Glomerular endothelial cell (primary cell): ENCODE measurements around the gene GLRX3. TPM values are rescaled to one million over a fixed set of nuclear protein-coding genes. Genes with fewer than 3 reads are reported as not detected.

Experiments
- DNase-seq: peaks from one replicate; pipeline ENCODE4 v3.0.0-alpha.2; 2011; ENCODE audit warnings: low read depth, low spot score; ENCODE audit errors: extremely low read depth
- total RNA-seq: library from RNA; depleted of rRNA; stranded (reverse); fragments of >200 nt; gene quantifications from 2 replicates; pipeline ENCODE4 v1.2.3, GENCODE V29; 2015

GLRX3 gene
- total RNA-seq, 1 donor from 2014 or later, result 89.3 TPM

DNA sequence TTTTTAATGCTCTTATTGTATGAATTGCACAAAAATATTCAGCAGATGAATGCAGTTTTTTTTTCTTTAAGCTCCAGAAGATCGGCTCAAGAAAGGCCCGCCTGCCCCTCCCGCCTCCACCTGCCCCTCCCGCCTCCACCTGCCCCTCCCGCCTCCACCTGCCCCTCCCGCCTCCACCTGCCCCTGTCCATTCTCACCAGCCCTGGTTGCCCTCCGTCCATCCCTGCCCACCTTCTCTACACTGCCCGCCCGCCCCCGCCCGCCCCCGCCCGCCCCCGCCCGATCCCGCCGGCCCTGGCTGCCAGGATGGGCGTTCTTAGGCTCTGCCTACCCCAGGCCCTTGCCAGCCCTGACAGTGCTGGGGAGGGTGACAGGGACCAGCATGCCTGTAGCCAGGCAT is 67.4 kb downstream of the GLRX3 start:
- DNase-seq, result no peak

GRCh38 chr10:130206216-130206737 is 70.1 kb downstream of the GLRX3 start:
- no peak for DNase-seq

GRCh38 chr10:130207205-130207604 is 71.0 kb downstream of the GLRX3 start:
- DNase-seq, result no peak

DNA sequence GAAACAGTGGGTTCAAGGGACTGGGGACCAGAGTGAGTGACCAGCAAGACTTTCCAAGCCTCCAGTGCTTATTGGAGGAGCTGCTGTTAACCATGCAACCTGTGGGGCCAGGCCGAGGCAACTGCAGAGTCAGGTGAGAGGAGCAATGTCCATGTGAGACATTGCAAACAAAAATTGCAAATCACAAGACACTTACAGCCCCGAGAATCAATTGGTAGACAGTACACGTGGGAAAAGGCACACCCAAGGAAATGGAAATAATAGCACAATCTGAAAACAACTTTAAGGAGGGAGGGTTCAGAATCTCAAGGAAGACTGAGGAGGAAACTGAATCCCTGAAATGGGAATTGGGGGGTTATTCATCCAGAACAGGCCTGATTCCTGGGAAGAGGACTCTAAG is 72.6 kb downstream of the GLRX3 start:
- no peak for DNase-seq

GRCh38 chr10:130212746-130213145 is 76.6 kb downstream of the GLRX3 start:
- DNase-seq, result no peak

DNA sequence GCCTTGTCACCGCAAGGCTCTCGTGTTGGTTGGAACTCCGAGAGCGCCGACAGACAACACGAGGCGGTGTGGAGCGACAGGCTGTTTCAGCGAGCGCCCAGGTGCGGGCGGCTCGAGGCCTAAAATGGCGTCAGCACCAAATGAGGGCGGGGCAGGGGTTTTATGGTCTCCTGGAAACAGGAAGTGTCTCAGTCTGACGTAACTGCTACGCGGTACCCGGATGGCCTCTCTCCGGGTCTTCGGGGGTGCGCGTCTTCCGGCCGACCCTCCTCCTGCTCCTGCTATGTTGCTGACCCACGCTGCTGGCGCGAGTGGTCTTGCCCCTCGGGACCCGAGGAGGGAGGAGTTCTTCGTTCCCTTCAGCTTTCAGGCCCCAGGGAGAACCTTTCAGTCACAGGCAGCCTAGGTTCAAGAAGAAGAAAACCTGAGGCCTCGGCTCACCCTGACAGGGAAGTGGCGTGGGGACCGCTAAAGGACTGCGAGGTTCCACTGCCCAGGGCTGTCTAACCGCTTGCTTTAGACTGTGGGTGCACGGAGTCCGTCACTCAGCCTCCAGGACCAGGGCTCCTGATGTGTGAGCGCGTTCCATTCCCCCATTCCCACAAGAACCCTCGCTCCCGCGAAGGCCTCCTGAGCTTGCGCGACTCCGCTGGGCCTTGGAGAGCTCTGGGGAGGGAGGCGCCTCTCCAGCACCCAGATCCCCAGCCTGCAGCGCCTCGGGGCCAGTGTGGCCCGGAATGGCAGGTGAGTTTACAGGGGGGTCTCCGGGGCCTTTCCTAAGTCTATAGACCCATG is 77.3 kb downstream of the GLRX3 start:
- no peak for DNase-seq

GRCh38 chr10:130214431-130214830 is 78.2 kb downstream of the GLRX3 start:
- no peak for DNase-seq

DNA sequence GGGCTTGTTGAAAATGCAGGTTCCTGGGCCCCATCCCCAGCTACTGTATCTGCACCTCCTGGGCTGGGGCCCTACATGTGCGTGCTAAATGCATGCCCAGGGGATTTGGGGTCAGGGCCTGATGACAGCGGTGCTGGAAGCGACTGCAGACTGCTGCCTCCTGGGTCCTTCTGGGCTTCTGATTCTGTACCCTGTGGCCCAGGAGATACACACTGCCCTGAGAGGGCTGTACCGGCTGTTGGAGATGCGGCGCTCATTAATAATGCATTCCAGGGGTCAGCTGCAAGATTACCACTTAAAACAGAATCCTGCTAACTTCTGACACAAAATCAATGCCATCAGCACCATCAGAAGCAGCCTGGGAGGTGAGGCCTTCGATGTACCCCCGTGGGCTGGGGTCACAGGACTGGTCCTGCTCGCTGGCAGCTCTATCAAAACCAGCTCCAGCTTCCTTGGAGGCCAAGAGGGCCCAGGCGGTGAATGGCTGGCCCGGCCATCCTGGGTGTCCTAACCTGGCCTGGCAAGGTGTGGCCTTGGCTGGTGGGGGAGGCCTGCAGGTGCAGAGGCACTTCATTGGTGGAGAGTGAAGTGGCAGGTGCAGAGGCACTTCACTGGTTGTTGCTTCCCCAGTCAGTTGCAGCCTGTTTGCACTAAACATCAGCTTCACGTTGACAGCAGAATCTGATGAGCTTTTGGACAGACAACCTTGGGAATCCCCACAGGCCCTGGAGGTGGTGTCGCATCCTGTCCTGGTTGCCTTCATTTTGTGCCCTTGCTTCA is 79.2 kb downstream of the GLRX3 start:
- no peak for DNase-seq

DNA sequence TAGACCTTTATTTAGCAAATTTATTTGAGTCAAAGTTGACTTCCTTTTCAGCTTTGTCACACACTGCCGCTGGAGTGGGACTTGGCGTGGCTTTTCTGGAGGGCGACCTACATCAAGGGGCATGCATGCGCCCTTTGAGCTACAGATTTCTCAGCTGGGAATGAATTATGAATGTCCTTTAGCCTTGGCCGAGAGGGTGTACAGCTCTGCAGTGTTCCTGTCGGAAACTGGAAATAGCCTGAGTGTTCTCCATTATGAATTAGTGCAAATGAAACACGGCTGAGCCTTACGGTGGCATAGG is 79.7 kb downstream of the GLRX3 start:
- no peak for DNase-seq

GRCh38 chr10:130218181-130218641 is 82.0 kb downstream of the GLRX3 start:
- DNase-seq, result no peak

GRCh38 chr10:130218936-130219335 is 82.7 kb downstream of the GLRX3 start:
- no peak for DNase-seq

GRCh38 chr10:130220251-130221185 is 84.3 kb downstream of the GLRX3 start:
- no peak for DNase-seq

DNA sequence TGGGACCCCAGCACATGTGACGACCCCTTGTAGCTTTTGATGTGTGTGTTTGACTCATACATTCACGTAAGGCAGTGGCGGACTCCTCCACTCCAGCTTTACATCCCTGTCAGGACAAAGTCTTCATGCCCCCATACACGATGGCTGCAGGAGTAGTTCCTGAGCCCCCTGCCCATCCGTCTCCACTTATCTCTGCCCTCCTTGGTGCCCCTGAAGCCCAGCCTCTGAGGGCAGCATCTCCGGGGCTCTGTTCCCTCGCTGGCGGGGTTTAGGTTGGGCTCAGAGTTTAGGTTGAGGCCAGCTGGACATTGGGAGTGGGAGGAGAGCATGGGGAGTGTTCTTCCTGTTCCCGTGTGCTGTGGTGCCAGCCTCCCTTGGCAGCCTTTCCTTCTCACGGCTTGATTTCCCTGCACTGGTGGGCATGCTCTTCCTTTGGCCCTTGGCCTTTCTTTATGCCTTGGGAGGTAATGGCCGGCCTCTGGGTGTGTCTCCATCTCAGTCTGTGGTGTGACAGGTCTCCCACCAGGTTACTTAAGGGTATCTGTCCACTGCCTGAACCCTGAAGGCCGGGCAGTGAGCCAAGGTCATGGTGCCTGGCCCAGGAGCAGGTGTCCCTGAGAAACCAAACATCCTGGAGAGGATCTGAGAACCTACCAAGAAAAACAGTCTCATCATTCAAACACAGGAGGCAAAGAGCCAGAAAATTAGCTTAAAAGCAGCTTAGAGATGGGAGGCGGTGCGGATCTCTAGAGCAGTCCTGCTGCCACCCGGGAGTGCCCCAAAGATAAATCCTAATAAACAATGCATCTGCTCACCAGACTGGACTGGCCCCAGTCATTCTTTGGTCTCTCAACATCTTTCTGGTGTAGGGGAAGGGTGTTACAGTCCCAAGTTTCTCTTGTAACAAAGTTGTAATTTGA is 85.5 kb downstream of the GLRX3 start:
- no peak for DNase-seq

DNA sequence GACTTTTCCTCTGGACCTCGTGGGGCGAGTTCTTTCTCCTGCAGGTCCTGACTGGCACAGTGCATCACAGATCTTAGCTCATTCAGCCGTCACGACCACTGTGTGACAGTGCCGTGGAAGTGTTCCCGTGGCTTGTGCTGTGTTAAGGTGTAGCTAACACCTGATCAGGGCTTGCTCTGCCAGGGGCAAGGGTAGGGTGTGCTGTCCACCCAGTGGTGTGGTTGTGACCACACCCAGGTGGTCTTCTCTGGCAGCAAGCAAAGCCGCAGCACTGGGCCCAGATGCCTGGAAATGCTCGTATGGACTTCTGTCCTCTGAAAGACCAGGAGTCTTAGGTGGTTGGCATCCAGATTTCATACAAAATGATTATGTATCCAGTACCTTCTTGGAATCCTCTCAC is 86.2 kb downstream of the GLRX3 start:
- DNase-seq, result no peak

GRCh38 chr10:130224228-130224627 is 88.0 kb downstream of the GLRX3 start:
- DNase-seq, result no peak

- no peak for DNase-seq
Observed at GRCh38 chr10:130226012-130226411, 89.8 kb downstream of the GLRX3 start.

GRCh38 chr10:130227883-130228282 is 91.7 kb downstream of the GLRX3 start:
- no peak for DNase-seq
